ENCODE results near the gene PCAT7.

Gene PCAT7

DNA sequence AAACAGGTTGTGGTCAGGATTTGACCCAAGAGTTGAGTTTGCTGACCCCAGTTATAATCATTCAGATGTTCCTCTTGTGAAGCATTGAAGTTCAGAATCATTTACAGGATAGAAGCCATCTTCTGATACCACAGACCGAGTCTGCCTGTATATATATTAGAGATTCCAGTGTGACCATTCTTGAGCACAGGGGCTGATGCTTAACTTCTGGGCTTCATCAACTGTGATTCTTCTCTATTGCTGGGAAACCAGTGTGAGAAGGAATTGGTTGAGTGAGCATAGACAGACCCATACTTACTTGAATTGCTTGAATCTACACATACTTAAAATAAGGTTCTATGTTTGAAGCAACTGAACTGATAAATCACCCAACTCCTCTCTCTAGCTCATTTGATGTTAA lies 27.9 kb upstream of the PCAT7 start:
- no peak for TF ChIP-seq NFIC (IDR thresholded peaks at IDR 0.05)
- TF ChIP-seq RAD21 (IDR thresholded peaks at IDR 0.05; ENCODE audit: low read depth) = no peak
- TF ChIP-seq CREB1 (IDR thresholded peaks at IDR 0.05; ENCODE audit: low read depth) = no peak
- TF ChIP-seq TEAD4 (IDR thresholded peaks at IDR 0.05) = no peak
- no peak for TF ChIP-seq CEBPB (IDR thresholded peaks at IDR 0.05)
- no peak for TF ChIP-seq EP300 (IDR thresholded peaks at IDR 0.05; ENCODE audit: borderline replicate concordance)
- no peak for TF ChIP-seq EGR1 (IDR thresholded peaks at IDR 0.05)
- TF ChIP-seq TAF1 (IDR thresholded peaks at IDR 0.05; ENCODE audit: low read depth) = no peak
- TF ChIP-seq, protein P1, sequence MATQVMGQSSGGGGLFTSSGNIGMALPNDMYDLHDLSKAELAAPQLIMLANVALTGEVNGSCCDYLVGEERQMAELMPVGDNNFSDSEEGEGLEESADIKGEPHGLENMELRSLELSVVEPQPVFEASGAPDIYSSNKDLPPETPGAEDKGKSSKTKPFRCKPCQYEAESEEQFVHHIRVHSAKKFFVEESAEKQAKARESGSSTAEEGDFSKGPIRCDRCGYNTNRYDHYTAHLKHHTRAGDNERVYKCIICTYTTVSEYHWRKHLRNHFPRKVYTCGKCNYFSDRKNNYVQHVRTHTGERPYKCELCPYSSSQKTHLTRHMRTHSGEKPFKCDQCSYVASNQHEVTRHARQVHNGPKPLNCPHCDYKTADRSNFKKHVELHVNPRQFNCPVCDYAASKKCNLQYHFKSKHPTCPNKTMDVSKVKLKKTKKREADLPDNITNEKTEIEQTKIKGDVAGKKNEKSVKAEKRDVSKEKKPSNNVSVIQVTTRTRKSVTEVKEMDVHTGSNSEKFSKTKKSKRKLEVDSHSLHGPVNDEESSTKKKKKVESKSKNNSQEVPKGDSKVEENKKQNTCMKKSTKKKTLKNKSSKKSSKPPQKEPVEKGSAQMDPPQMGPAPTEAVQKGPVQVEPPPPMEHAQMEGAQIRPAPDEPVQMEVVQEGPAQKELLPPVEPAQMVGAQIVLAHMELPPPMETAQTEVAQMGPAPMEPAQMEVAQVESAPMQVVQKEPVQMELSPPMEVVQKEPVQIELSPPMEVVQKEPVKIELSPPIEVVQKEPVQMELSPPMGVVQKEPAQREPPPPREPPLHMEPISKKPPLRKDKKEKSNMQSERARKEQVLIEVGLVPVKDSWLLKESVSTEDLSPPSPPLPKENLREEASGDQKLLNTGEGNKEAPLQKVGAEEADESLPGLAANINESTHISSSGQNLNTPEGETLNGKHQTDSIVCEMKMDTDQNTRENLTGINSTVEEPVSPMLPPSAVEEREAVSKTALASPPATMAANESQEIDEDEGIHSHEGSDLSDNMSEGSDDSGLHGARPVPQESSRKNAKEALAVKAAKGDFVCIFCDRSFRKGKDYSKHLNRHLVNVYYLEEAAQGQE (IDR thresholded peaks at IDR 0.05; ENCODE audit: low read depth) = no peak
- TF ChIP-seq YY1 (IDR thresholded peaks at IDR 0.05; ENCODE audit: low read depth) = no peak

DNA sequence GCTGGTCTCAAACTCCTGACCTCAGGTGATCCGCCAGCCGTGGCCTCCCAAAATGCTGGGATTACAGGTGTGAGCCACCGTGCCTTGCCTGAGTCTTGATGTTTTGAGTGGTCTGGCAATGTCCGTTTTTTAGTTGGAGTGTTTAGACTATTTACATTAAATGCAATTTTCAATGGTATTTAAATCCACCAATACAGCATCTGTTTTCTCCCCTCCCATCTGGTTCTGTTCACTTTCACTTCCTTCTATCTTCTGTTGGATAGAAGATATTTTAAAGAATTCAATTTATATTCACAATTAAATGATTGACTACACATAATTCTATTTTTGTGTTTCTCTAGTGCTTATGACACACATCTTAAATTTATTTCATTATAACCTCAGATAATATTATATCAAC lies 26.0 kb upstream of the PCAT7 start:
- no peak for TF ChIP-seq CREB1 (IDR thresholded peaks at IDR 0.05; ENCODE audit: low read depth)
- TF ChIP-seq, protein P1 (IDR thresholded peaks at IDR 0.05; ENCODE audit: low read depth) = no peak
- TF ChIP-seq EGR1 (IDR thresholded peaks at IDR 0.05) = no peak
- no peak for TF ChIP-seq RAD21 (IDR thresholded peaks at IDR 0.05; ENCODE audit: low read depth)
- no peak for TF ChIP-seq CEBPB (IDR thresholded peaks at IDR 0.05)
- TF ChIP-seq EP300 (IDR thresholded peaks at IDR 0.05; ENCODE audit: borderline replicate concordance) = no peak
- TF ChIP-seq, protein P2, sequence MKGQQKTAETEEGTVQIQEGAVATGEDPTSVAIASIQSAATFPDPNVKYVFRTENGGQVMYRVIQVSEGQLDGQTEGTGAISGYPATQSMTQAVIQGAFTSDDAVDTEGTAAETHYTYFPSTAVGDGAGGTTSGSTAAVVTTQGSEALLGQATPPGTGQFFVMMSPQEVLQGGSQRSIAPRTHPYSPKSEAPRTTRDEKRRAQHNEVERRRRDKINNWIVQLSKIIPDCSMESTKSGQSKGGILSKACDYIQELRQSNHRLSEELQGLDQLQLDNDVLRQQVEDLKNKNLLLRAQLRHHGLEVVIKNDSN (IDR thresholded peaks at IDR 0.05) = no peak
- no peak for TF ChIP-seq FOXM1 (IDR thresholded peaks at IDR 0.05; ENCODE audit: borderline replicate concordance, low read depth)
- TF ChIP-seq TEAD4 (IDR thresholded peaks at IDR 0.05) = no peak
- TF ChIP-seq YY1 (IDR thresholded peaks at IDR 0.05; ENCODE audit: low read depth) = no peak
- no peak for TF ChIP-seq TCF12 (IDR thresholded peaks at IDR 0.05; ENCODE audit: low read depth)
- no peak for TF ChIP-seq NFIC (IDR thresholded peaks at IDR 0.05)
- TF ChIP-seq ZBTB7A (IDR thresholded peaks at IDR 0.05; ENCODE audit: low read depth) = no peak
- TF ChIP-seq TAF1 (IDR thresholded peaks at IDR 0.05; ENCODE audit: low read depth) = no peak

DNA sequence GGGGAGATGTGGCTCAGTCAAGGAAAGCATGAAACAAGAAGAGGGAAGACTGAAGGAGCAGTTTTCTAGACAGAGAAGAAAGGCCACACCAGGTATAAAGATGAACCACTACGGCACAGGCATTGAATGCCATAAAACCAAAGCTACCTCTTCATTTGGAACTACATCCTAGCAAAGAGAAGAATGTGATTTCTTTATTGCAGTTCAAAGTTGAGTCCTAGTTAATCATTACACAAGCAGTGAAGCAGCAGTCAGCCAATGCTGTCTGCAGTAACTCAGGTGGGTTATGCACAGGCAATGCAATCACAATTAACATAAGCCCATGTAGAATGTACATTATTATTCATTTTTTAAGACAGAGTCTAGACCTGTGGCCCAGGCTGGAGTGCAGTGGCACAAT lies 21.7 kb upstream of the PCAT7 start:
- no peak for TF ChIP-seq TEAD4 (IDR thresholded peaks at IDR 0.05)
- no peak for TF ChIP-seq NFIC (IDR thresholded peaks at IDR 0.05)
- no peak for TF ChIP-seq EP300 (IDR thresholded peaks at IDR 0.05; ENCODE audit: borderline replicate concordance)
- no peak for TF ChIP-seq YY1 (IDR thresholded peaks at IDR 0.05; ENCODE audit: low read depth)
- TF ChIP-seq CREB1 (IDR thresholded peaks at IDR 0.05; ENCODE audit: low read depth) = no peak
- TF ChIP-seq ZBTB7A (IDR thresholded peaks at IDR 0.05; ENCODE audit: low read depth) = no peak
- no peak for TF ChIP-seq FOXM1 (IDR thresholded peaks at IDR 0.05; ENCODE audit: borderline replicate concordance, low read depth)
- no peak for TF ChIP-seq CEBPB (IDR thresholded peaks at IDR 0.05)
- TF ChIP-seq, protein P3, sequence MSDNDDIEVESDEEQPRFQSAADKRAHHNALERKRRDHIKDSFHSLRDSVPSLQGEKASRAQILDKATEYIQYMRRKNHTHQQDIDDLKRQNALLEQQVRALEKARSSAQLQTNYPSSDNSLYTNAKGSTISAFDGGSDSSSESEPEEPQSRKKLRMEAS (IDR thresholded peaks at IDR 0.05) = no peak
- TF ChIP-seq EGR1 (IDR thresholded peaks at IDR 0.05) = no peak
- no peak for TF ChIP-seq TCF12 (IDR thresholded peaks at IDR 0.05; ENCODE audit: low read depth)
- TF ChIP-seq, protein P2 (IDR thresholded peaks at IDR 0.05) = no peak
- no peak for TF ChIP-seq TAF1 (IDR thresholded peaks at IDR 0.05; ENCODE audit: low read depth)
- TF ChIP-seq, protein P1 (IDR thresholded peaks at IDR 0.05; ENCODE audit: low read depth) = no peak
- no peak for TF ChIP-seq RAD21 (IDR thresholded peaks at IDR 0.05; ENCODE audit: low read depth)

DNA sequence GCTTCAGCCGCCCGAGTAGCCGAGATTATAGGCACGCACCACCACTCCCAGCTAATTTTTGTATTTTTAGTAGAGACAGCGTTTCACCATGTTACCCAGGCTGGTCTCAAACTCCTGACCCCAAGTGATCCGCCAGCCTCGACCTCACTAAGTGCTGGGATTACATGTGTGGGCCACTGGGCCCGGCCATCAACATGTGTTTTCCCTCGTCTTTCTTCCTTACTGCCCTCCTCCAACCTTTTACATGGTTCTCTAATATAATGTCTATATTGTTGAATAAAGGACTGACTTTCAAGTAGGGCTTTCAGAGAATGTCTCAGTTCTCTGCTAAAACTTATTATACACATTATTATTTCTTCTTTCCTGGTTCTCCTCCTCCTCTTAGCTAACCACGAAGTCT lies 21.3 kb upstream of the PCAT7 start:
- TF ChIP-seq TEAD4 (IDR thresholded peaks at IDR 0.05) = no peak
- TF ChIP-seq CREB1 (IDR thresholded peaks at IDR 0.05; ENCODE audit: low read depth) = no peak
- TF ChIP-seq FOXM1 (IDR thresholded peaks at IDR 0.05; ENCODE audit: borderline replicate concordance, low read depth) = no peak
- TF ChIP-seq, protein P2 (IDR thresholded peaks at IDR 0.05) = no peak
- no peak for TF ChIP-seq CEBPB (IDR thresholded peaks at IDR 0.05)
- TF ChIP-seq RAD21 (IDR thresholded peaks at IDR 0.05; ENCODE audit: low read depth) = no peak
- TF ChIP-seq EP300 (IDR thresholded peaks at IDR 0.05; ENCODE audit: borderline replicate concordance) = no peak
- no peak for TF ChIP-seq EGR1 (IDR thresholded peaks at IDR 0.05)
- TF ChIP-seq, protein P1 (IDR thresholded peaks at IDR 0.05; ENCODE audit: low read depth) = no peak
- TF ChIP-seq TCF12 (IDR thresholded peaks at IDR 0.05; ENCODE audit: low read depth) = no peak
- no peak for TF ChIP-seq YY1 (IDR thresholded peaks at IDR 0.05; ENCODE audit: low read depth)
- no peak for TF ChIP-seq TAF1 (IDR thresholded peaks at IDR 0.05; ENCODE audit: low read depth)
- TF ChIP-seq ZBTB7A (IDR thresholded peaks at IDR 0.05; ENCODE audit: low read depth) = no peak
- TF ChIP-seq, protein P3 (IDR thresholded peaks at IDR 0.05) = no peak
- TF ChIP-seq NFIC (IDR thresholded peaks at IDR 0.05) = no peak
